ENCODE data around the gene AHNAK.

GRCh38 chr11:62418733-62419132 lies 127.9 kb downstream of the AHNAK start, which contains the start of gene SCGB1A1:
- TF ChIP-seq CTCF (IDR thresholded peaks at IDR 0.05) (no peak), POLR2AphosphoS5 (IDR thresholded peaks at IDR 0.05) (no peak), POLR2A (IDR thresholded peaks at IDR 0.05) (no peak), EP300 (IDR thresholded peaks at IDR 0.05) (no peak)

Data from stomach (tissue), 4 donors.